ENCODE measurements around the gene RPIA. TPM values are rescaled to one million over a fixed set of nuclear protein-coding genes. Genes with fewer than 3 reads are reported as not detected.

RPIA gene
- total and polyA plus RNA-seq, 5 donors from 2014 or later = 24.2 to 51.9 (median 42.3) TPM

DNA sequence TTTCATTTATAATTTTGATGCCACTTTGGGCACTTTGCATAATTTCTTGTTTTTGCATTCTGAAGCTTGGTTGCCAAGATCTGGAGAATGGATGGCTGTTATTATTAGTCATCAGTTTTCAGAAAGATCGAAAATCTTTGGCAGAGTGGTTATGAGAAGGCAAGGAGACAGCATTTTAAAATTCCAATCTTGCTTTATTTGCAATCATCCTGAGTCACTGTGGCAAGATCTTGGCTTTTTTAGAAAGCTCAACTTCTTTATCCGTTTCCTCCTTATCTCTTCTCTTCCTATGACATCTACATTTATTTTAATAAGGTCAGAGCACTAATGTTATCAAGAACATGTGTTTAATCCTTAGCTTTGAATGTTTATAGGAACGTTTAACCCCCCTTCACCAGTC is 33.1 kb upstream of the RPIA start:
- no peak overlapping the region for H3K27ac ChIP-seq (ENCODE audit: insufficient read depth, low read length, poor library complexity, severe bottlenecking)
- ATAC-seq (ENCODE audit: low read depth in 2 of 2) (no peak), DNase-seq (no peak)
- H3K9me3 ChIP-seq (ENCODE audit: control insufficient read depth in 2 of 2, low read length in 2 of 2) = no peaks in the 10 kb centered on the region
- H3K27me3 ChIP-seq (ENCODE audit: control insufficient read depth, insufficient read depth, low read length) = no peaks in the 10 kb centered on the region
- H3K27me3 Mint-ChIP-seq = peaks cover 9% of the 10 kb centered on the region
- peaks cover 3% of the 10 kb centered on the region for H3K36me3 Mint-ChIP-seq
- H3K4me3 Mint-ChIP-seq = no peak overlapping the region
- H3K4me1 ChIP-seq (ENCODE audit: control insufficient read depth, insufficient read depth, low read length, poor library complexity, severe bottlenecking) = no peaks in the 10 kb centered on the region
- H3K4me1 Mint-ChIP-seq = no peaks in the 10 kb centered on the region
- H3K9me3 Mint-ChIP-seq = no peaks in the 10 kb centered on the region
- no peak overlapping the region for H3K4me3 ChIP-seq (ENCODE audit: low read depth, low read length)
- H3K36me3 ChIP-seq (ENCODE audit: control insufficient read depth, insufficient read depth, low read length) = no peaks in the 10 kb centered on the region
- no peak overlapping the region for H3K27ac Mint-ChIP-seq

DNA sequence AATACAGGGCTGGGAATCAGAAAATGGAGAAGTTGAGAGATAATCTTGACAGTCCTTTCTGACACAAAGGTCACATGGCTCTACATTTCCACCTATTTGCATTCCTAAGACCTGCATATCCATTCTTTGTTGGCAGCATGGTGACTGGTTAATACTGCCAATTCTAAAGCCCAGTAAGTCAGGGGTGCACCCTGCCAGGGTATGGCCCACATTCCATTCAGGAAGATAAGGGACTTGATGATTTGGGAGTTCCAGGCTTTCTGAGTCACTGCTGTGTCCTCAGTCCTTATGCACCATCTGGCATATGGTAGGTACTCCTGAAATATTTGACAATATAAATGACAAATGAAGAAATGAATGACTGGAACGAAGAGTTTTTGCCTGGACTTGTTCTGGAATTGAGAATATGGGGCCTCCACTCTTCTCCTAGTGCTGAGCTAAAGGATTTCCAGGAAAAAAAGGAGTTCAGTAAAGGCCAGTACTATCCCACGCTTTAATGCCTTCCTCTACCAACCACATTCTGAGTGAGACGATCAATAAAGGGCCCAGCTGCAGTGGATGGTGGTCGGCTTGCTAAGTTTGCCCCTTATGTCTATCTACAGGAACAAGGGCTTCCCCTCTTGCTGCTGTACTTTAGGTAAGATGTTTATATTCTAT is 32.5 kb upstream of the RPIA start:
- ATAC-seq (ENCODE audit: low read depth in 2 of 2) = no peak
- Mint-ChIP-seq H3K27ac (no peak overlapping the region), H3K9me3 (no peaks in the 10 kb centered on the region), H3K4me3 (no peak overlapping the region), H3K4me1 (no peaks in the 10 kb centered on the region), H3K36me3 (peaks cover 3% of the 10 kb centered on the region), H3K27me3 (peaks cover 6% of the 10 kb centered on the region)
- Histone ChIP-seq H3K9me3 (ENCODE audit: control insufficient read depth in 2 of 2, low read length in 2 of 2) (no peaks in the 10 kb centered on the region), H3K4me1 (ENCODE audit: control insufficient read depth, insufficient read depth, low read length, poor library complexity, severe bottlenecking) (no peaks in the 10 kb centered on the region), H3K36me3 (ENCODE audit: control insufficient read depth, insufficient read depth, low read length) (no peaks in the 10 kb centered on the region), H3K27me3 (ENCODE audit: control insufficient read depth, insufficient read depth, low read length) (no peaks in the 10 kb centered on the region), H3K27ac (ENCODE audit: insufficient read depth, low read length, poor library complexity, severe bottlenecking) (no peak overlapping the region), H3K4me3 (ENCODE audit: low read depth, low read length) (no peak overlapping the region)
- DNase-seq = no peak

DNA sequence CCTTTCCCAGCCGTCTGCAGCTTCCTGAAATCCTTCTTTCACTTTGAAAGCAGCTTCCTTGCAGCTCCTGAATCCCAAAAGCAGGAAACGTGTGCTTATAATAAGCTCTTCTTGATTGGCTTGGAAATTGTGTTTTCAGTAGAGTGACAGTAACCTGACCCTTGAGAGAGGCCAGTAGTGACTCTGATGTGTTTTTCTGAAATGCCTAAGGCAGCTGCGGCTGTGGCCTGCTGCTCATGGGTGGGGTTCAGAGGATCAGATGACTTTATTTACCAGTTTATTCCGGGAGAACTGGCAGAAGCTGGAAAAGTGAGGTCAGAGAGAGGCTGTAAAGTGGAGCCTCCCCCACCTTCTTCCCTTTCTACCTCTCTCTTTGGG is 31.9 kb upstream of the RPIA start:
- H3K27ac ChIP-seq (ENCODE audit: insufficient read depth, low read length, poor library complexity, severe bottlenecking) = no peak overlapping the region

DNA sequence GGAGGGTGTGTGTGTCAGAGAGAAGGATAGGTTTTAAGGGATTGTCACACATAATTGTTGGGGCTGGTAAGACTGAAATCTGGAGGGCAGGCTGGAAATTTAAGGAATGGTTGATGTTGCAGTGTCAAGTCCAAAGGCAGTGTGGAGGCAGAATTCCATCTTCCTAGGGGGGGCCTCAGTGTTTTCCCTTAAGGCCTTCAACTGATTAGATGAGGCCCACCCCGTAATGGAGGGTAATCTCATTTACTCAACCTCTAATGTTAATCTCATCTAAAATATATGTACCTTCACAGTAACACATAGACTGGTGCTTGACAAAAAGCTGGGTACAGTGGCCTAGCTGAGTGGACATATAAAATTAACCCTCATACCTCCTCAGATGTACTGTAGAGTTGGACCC is 30.9 kb upstream of the RPIA start:
- ATAC-seq (ENCODE audit: low read depth in 2 of 2) (no peak), DNase-seq (no peak)
- no peak overlapping the region for H3K27ac ChIP-seq (ENCODE audit: insufficient read depth, low read length, poor library complexity, severe bottlenecking)
- H3K27me3 ChIP-seq (ENCODE audit: control insufficient read depth, insufficient read depth, low read length) = no peaks in the 10 kb centered on the region
- no peaks in the 10 kb centered on the region for H3K4me1 Mint-ChIP-seq
- H3K4me1 ChIP-seq (ENCODE audit: control insufficient read depth, insufficient read depth, low read length, poor library complexity, severe bottlenecking) = no peaks in the 10 kb centered on the region
- no peaks in the 10 kb centered on the region for H3K9me3 ChIP-seq (ENCODE audit: control insufficient read depth in 2 of 2, low read length in 2 of 2)
- H3K27ac Mint-ChIP-seq = no peak overlapping the region
- no peaks in the 10 kb centered on the region for H3K9me3 Mint-ChIP-seq
- no peak overlapping the region for H3K4me3 ChIP-seq (ENCODE audit: low read depth, low read length)
- no peak overlapping the region for H3K4me3 Mint-ChIP-seq
- H3K36me3 Mint-ChIP-seq = peaks cover 3% of the 10 kb centered on the region
- H3K27me3 Mint-ChIP-seq = no peaks in the 10 kb centered on the region
- no peaks in the 10 kb centered on the region for H3K36me3 ChIP-seq (ENCODE audit: control insufficient read depth, insufficient read depth, low read length)

More for the DNA sequence above, 31.9 kb upstream of the RPIA start:
- Mint-ChIP-seq H3K27me3 (peaks cover 5% of the 10 kb centered on the region), H3K4me1 (no peaks in the 10 kb centered on the region), H3K36me3 (peaks cover 3% of the 10 kb centered on the region), H3K4me3 (no peak overlapping the region), H3K27ac (no peak overlapping the region), H3K9me3 (no peaks in the 10 kb centered on the region)
- no peaks in the 10 kb centered on the region for H3K9me3 ChIP-seq (ENCODE audit: control insufficient read depth in 2 of 2, low read length in 2 of 2)
- H3K27me3 ChIP-seq (ENCODE audit: control insufficient read depth, insufficient read depth, low read length) = no peaks in the 10 kb centered on the region
- H3K36me3 ChIP-seq (ENCODE audit: control insufficient read depth, insufficient read depth, low read length) = no peaks in the 10 kb centered on the region
- H3K4me1 ChIP-seq (ENCODE audit: control insufficient read depth, insufficient read depth, low read length, poor library complexity, severe bottlenecking) = no peaks in the 10 kb centered on the region
- no peak for DNase-seq
- no peak for ATAC-seq (ENCODE audit: low read depth in 2 of 2)
- H3K4me3 ChIP-seq (ENCODE audit: low read depth, low read length) = no peak overlapping the region

DNA sequence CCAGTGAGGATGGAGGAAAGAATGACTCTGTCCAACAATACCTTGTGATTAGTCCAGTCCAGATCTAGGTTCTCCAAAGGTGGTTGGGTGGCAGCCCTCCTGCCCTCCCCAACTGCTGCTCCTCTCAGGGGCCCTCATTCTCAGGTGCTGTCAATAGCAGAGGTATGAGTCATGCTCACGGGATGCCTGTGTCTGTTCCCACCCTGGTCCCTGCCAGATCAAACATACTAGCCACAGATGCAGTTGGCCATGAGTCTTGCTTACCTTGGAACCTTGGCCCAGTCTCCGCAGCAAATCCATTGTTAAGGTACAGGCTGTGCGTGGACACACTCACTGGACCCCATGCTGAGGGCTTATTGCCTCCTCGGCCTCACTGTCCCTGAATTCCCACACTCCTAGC is 24.9 kb upstream of the RPIA start:
- Mint-ChIP-seq H3K36me3 (no peaks in the 10 kb centered on the region), H3K4me1 (no peaks in the 10 kb centered on the region), H3K4me3 (no peak overlapping the region), H3K27ac (no peak overlapping the region), H3K9me3 (peaks cover 0 to 2% (median 0%) of the 10 kb centered on the region in 7 donors), H3K27me3 (no peaks in the 10 kb centered on the region)
- Histone ChIP-seq H3K27ac (ENCODE audit: insufficient read depth, low read length, poor library complexity, severe bottlenecking) (no peak overlapping the region), H3K9me3 (ENCODE audit: control insufficient read depth in 2 of 2, low read length in 2 of 2) (no peaks in the 10 kb centered on the region), H3K4me1 (ENCODE audit: control insufficient read depth, insufficient read depth, low read length, poor library complexity, severe bottlenecking) (no peaks in the 10 kb centered on the region), H3K27me3 (ENCODE audit: control insufficient read depth, insufficient read depth, low read length) (no peaks in the 10 kb centered on the region), H3K36me3 (ENCODE audit: control insufficient read depth, insufficient read depth, low read length) (no peaks in the 10 kb centered on the region), H3K4me3 (ENCODE audit: low read depth, low read length) (no peak overlapping the region)
- ATAC-seq (ENCODE audit: low read depth in 2 of 2) (no peak), DNase-seq (no peak)

DNA sequence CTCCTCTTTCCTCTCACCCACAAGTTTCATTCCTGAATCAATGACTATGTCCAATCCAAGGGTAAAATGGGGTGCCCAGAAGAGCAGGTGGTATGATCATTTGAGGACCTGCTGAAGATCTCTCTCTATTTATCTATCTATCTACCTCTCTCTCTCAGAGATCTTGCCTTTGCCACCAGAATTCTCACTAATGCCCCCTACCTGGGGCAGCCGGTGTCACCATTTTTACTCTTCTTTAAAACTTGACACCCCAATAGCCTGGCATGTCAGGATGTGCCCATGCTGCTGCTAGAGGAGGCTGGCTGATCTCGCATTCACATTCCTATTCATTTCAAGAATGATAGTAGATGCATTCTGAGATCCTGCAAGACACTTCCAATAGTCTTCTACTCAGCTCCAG is 24.3 kb upstream of the RPIA start:
- ATAC-seq (ENCODE audit: low read depth in 2 of 2) (no peak), DNase-seq (peak in 1 of 3 donors; percentile 12)
- Mint-ChIP-seq H3K4me3 (no peak overlapping the region), H3K27ac (no peak overlapping the region), H3K27me3 (peaks cover 5% of the 10 kb centered on the region), H3K4me1 (peaks cover 0 to 6% (median 2%) of the 10 kb centered on the region in 4 donors), H3K36me3 (no peaks in the 10 kb centered on the region), H3K9me3 (peaks cover 0 to 2% (median 0%) of the 10 kb centered on the region in 7 donors)
- Histone ChIP-seq H3K4me1 (ENCODE audit: control insufficient read depth, insufficient read depth, low read length, poor library complexity, severe bottlenecking) (no peaks in the 10 kb centered on the region), H3K4me3 (ENCODE audit: low read depth, low read length) (no peak overlapping the region), H3K27me3 (ENCODE audit: control insufficient read depth, insufficient read depth, low read length) (no peaks in the 10 kb centered on the region), H3K9me3 (ENCODE audit: control insufficient read depth in 2 of 2, low read length in 2 of 2) (no peaks in the 10 kb centered on the region), H3K27ac (ENCODE audit: insufficient read depth, low read length, poor library complexity, severe bottlenecking) (no peak overlapping the region), H3K36me3 (ENCODE audit: control insufficient read depth, insufficient read depth, low read length) (no peaks in the 10 kb centered on the region)

DNA sequence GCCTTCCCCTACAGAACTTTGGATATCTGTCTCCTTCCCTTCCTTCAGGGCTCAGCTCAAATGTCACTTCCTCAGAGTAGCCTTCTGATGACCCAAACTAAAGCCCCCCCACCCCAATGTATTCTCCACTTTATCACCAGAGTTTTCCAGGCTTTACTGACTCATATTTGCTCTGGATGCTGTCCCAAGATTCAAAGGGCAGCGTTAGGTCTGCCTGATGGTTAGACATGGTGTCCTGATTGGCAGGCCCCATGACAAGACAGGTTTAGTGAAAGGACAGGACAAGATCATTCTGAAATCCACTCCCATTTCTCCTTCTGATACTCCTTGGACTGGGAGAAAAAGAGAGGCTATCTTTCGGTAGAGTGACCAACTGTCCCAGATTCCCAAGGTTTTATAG is 22.6 kb upstream of the RPIA start:
- Histone ChIP-seq H3K27me3 (ENCODE audit: control insufficient read depth, insufficient read depth, low read length) (no peaks in the 10 kb centered on the region), H3K36me3 (ENCODE audit: control insufficient read depth, insufficient read depth, low read length) (no peaks in the 10 kb centered on the region), H3K4me3 (ENCODE audit: low read depth, low read length) (no peak overlapping the region), H3K27ac (ENCODE audit: insufficient read depth, low read length, poor library complexity, severe bottlenecking) (no peak overlapping the region), H3K4me1 (ENCODE audit: control insufficient read depth, insufficient read depth, low read length, poor library complexity, severe bottlenecking) (no peaks in the 10 kb centered on the region), H3K9me3 (ENCODE audit: control insufficient read depth in 2 of 2, low read length in 2 of 2) (no peaks in the 10 kb centered on the region)
- DNase-seq (no peak), ATAC-seq (ENCODE audit: low read depth in 2 of 2) (no peak)
- Mint-ChIP-seq H3K9me3 (peaks cover 0 to 2% (median 0%) of the 10 kb centered on the region in 7 donors), H3K36me3 (no peaks in the 10 kb centered on the region), H3K4me3 (no peak overlapping the region), H3K4me1 (peaks cover 0 to 6% (median 2%) of the 10 kb centered on the region in 4 donors), H3K27ac (no peak overlapping the region), H3K27me3 (peaks cover 5% of the 10 kb centered on the region)

DNA sequence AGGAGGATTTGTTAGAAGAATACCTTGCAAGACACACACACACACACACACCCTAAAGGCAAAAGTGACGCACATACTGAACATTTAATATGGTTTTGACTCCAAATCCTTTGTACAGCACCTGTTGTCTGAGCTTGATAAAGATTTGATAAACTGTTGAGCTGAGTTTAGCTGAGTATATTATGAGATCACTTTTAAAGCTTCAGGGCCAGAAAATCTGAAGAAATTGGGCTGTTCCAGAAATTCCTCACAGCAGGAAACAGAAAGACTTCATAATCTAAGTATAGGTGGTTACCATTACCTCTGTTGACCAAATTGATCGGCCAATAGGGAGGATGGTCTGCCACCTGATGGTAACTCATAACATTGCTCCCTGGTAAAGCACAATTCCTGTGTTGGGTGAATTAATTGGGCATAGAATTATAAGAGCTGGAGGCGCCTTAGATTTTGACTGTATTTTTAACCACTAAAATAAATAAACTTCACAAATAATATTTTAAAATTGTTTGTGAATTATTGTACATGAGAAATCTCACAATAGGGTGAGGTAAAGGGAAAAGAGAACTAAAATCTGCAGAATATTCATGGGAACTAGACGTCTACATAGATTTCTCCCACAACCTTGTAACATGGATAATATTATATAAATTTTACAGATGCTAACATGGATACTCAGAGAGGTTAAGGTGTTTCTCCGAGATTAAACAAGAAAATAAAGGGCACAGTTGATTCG is 21.8 kb upstream of the RPIA start:
- Histone ChIP-seq H3K4me3 (ENCODE audit: low read depth, low read length) (no peak overlapping the region), H3K4me1 (ENCODE audit: control insufficient read depth, insufficient read depth, low read length, poor library complexity, severe bottlenecking) (no peaks in the 10 kb centered on the region), H3K9me3 (ENCODE audit: control insufficient read depth in 2 of 2, low read length in 2 of 2) (no peaks in the 10 kb centered on the region), H3K36me3 (ENCODE audit: control insufficient read depth, insufficient read depth, low read length) (no peaks in the 10 kb centered on the region), H3K27me3 (ENCODE audit: control insufficient read depth, insufficient read depth, low read length) (no peaks in the 10 kb centered on the region), H3K27ac (ENCODE audit: insufficient read depth, low read length, poor library complexity, severe bottlenecking) (no peak overlapping the region)
- Mint-ChIP-seq H3K9me3 (peaks cover 0 to 2% (median 0%) of the 10 kb centered on the region in 7 donors), H3K27me3 (peaks cover 5% of the 10 kb centered on the region), H3K4me1 (peaks cover 0 to 6% (median 2%) of the 10 kb centered on the region in 4 donors), H3K27ac (no peak overlapping the region), H3K36me3 (no peaks in the 10 kb centered on the region), H3K4me3 (no peak overlapping the region)
- DNase-seq = peak in 2 of 3 donors; percentile 11 to 49
- ATAC-seq (ENCODE audit: low read depth in 2 of 2) = peak; percentile 52 to 55
